HepG2 (cell line): ENCODE results near the gene NEK9. TPM values are rescaled to one million over a fixed set of nuclear protein-coding genes. Genes with fewer than 3 reads are reported as not detected.

ENCODE experiments used
- DNMT1 ChIP-seq: sonication (generic); formaldehyde crosslinking; IDR thresholded peaks from 2 replicates; pipeline ENCODE4 v1.5.1; 2020; ENCODE audit warnings: mild to moderate bottlenecking, missing genetic modification reagents
- ELF1 ChIP-seq: sonication (generic); formaldehyde crosslinking; IDR thresholded peaks from 2 replicates; pipeline ENCODE4 v1.4.0; 2020; ENCODE audit warnings: missing genetic modification reagents
- FOXJ3 ChIP-seq: sonication (generic); formaldehyde crosslinking; IDR thresholded peaks from 2 replicates; pipeline ENCODE4 v1.4.0; 2020; ENCODE audit warnings: missing genetic modification reagents, mild to moderate bottlenecking, borderline replicate concordance
- FOXP4 ChIP-seq: sonication (generic); formaldehyde crosslinking; IDR thresholded peaks from 2 replicates; pipeline ENCODE4 v1.4.0; 2020; ENCODE audit warnings: missing genetic modification reagents
- HHEX ChIP-seq: IDR thresholded peaks from 2 replicates; pipeline ENCODE4 v1.6.1; 2016; ENCODE audit warnings: control low read depth
- HOXD1 ChIP-seq: sonication (generic); formaldehyde crosslinking; IDR thresholded peaks from 2 replicates; pipeline ENCODE4 v1.5.0; 2020; ENCODE audit warnings: missing genetic modification reagents
- NRL ChIP-seq: sonication (generic); formaldehyde crosslinking; IDR thresholded peaks from 2 replicates; pipeline ENCODE4 v1.5.0; 2020; ENCODE audit warnings: missing genetic modification reagents, mild to moderate bottlenecking, moderate library complexity, borderline replicate concordance
- SETDB1 ChIP-seq: sonication (generic); formaldehyde crosslinking; IDR thresholded peaks from 2 replicates; pipeline ENCODE4 v1.5.1; 2020; ENCODE audit warnings: missing genetic modification reagents, mild to moderate bottlenecking, borderline replicate concordance
- SMAD3 ChIP-seq: sonication (generic); formaldehyde crosslinking; IDR thresholded peaks from 2 replicates; pipeline ENCODE4 v1.4.0; 2020; ENCODE audit warnings: missing genetic modification reagents
- SOX5 ChIP-seq: IDR thresholded peaks from 2 replicates; pipeline ENCODE4 v1.6.1; 2016; ENCODE audit warnings: borderline replicate concordance
- SRSF4 ChIP-seq: fragments of 200-400 bp; formaldehyde crosslinking; IDR thresholded peaks from one replicate; pipeline ENCODE4 v1.6.1; 2018; ENCODE audit warnings: mild to moderate bottlenecking, low read depth, low read length, moderate library complexity; ENCODE audit not compliant: poor library complexity, severe bottlenecking
- TCF12 ChIP-seq, 2 experiments: fragments of 450-650 bp in 1 of 2; sonication (generic) in 1 of 2; formaldehyde crosslinking in 1 of 2; IDR thresholded peaks; 2 replicates each; pipeline versions ENCODE4 v1.6.1 to v1.8.0; 2017 to 2022; ENCODE audit warnings: antibody characterized with exemption in 1 of 2, mild to moderate bottlenecking in 1 of 2, missing genetic modification reagents in 1 of 2, moderate library complexity in 1 of 2
- ZNF207 ChIP-seq: fragments of 450-650 bp; IDR thresholded peaks from 2 replicates; pipeline ENCODE4 v1.6.1; 2016; ENCODE audit warnings: antibody characterized with exemption, borderline replicate concordance
- ZNF260 ChIP-seq: sonication (generic); formaldehyde crosslinking; IDR thresholded peaks from 2 replicates; pipeline ENCODE4 v1.4.0; 2020; ENCODE audit warnings: missing genetic modification reagents, low read depth, mild to moderate bottlenecking, borderline replicate concordance
- ZNF333 ChIP-seq: sonication (generic); formaldehyde crosslinking; IDR thresholded peaks from 2 replicates; pipeline ENCODE4 v1.4.0; 2020; ENCODE audit warnings: mild to moderate bottlenecking, missing genetic modification reagents, borderline replicate concordance
- ZNF350 ChIP-seq: sonication (generic); formaldehyde crosslinking; IDR thresholded peaks from 2 replicates; pipeline ENCODE4 v1.4.0; 2020; ENCODE audit warnings: mild to moderate bottlenecking, low read depth, missing genetic modification reagents, borderline replicate concordance
- ZNF530 ChIP-seq: sonication (generic); formaldehyde crosslinking; IDR thresholded peaks from 2 replicates; pipeline ENCODE4 v1.5.0; 2020; ENCODE audit warnings: low read depth, mild to moderate bottlenecking, missing genetic modification reagents
- ZNF687 ChIP-seq: sonication (generic); formaldehyde crosslinking; IDR thresholded peaks from 2 replicates; pipeline ENCODE4 v1.5.1; 2020; ENCODE audit warnings: mild to moderate bottlenecking, missing genetic modification reagents, moderate library complexity
- polyA plus RNA-seq, 8 experiments: library from polyadenylated mRNA; depleted of rRNA in 3 of 8; stranded (reverse) in 7 of 8; unstranded in 1 of 8; fragments of >200 nt; fragmentation: Illumina TruSeq in 4 of 8; extraction: Trizol in 4 of 8; gene quantifications; 2 replicates each; pipeline versions ENCODE4 v1.2.1 to v1.2.3, GENCODE V29; 2011 to 2016; ENCODE audit warnings: low read depth in 4 of 8, missing spikeins in 1 of 8, mixed read lengths in 1 of 8; ENCODE audit not compliant: insufficient read depth in 1 of 8
- total RNA-seq, 5 experiments: library from RNA; depleted of rRNA; stranded (reverse); fragments of >200 nt; fragmentation: Illumina TruSeq; extraction: Trizol; gene quantifications; 2 replicates each; pipeline ENCODE4 v1.2.3, GENCODE V29; 2016; ENCODE audit warnings: low read depth in 1 of 5
- TF ChIP-seq, protein P1 (sequence below): sonication (generic); formaldehyde crosslinking; IDR thresholded peaks from 2 replicates; pipeline ENCODE4 v1.4.0; 2020; ENCODE audit warnings: missing genetic modification reagents
- TF ChIP-seq, protein P2 (sequence below): sonication (generic); formaldehyde crosslinking; IDR thresholded peaks from 2 replicates; pipeline ENCODE4 v1.5.0; 2020; ENCODE audit warnings: missing genetic modification reagents

Gene NEK9
- total and polyA plus RNA-seq, 2 of the 13 experiments (the other 11 are each of a cell fraction or from before 2014, with no cell fraction given): 16.5 to 27.3 TPM

DNA sequence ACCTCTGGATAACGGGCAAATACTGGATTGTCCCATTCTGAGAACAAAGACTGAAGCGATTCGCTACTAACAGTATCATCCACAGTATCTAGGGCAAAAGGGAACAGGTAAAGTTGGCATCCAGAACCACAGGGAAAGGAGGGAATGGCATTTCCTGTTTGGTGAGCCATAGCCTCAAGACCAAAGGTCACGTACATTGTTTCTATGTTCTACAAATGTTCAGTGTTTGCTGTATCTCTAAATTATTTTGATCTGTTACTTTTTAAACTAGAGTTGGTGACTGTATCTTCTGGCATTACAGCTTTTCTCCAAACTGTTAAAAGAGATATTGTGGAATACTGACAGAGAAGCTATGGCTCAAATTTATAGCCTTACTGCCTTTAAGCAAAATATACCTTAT, 85.2 kb downstream of the NEK9 start (continued):
- TF ChIP-seq ZNF687 (CRISPR knock-in tag) (no peak), FOXJ3 (CRISPR knock-in tag) (no peak), HHEX (no peak), SMAD3 (CRISPR knock-in tag) (no peak), ZNF207 (no peak), ELF1 (CRISPR knock-in tag) (peak; percentile 64), HOXD1 (CRISPR knock-in tag) (no peak), NRL (CRISPR knock-in tag) (no peak), DNMT1 (CRISPR knock-in tag) (no peak), ZNF530 (no peak), ZNF333 (CRISPR knock-in tag) (no peak), FOXP4 (CRISPR knock-in tag) (no peak), ZNF260 (CRISPR knock-in tag) (no peak), ZNF350 (no peak), SOX5 (CRISPR knock-in tag) (peak; percentile 72; the same call in 1 of the 2 replicates), SETDB1 (CRISPR knock-in tag) (no peak), TCF12 (IDR thresholded peaks at IDR 0.05) (no peak), TCF12 (CRISPR knock-in tag; IDR thresholded peaks at IDR 0.05) (no peak), SRSF4 (no peak)
- TF ChIP-seq, protein P1, sequence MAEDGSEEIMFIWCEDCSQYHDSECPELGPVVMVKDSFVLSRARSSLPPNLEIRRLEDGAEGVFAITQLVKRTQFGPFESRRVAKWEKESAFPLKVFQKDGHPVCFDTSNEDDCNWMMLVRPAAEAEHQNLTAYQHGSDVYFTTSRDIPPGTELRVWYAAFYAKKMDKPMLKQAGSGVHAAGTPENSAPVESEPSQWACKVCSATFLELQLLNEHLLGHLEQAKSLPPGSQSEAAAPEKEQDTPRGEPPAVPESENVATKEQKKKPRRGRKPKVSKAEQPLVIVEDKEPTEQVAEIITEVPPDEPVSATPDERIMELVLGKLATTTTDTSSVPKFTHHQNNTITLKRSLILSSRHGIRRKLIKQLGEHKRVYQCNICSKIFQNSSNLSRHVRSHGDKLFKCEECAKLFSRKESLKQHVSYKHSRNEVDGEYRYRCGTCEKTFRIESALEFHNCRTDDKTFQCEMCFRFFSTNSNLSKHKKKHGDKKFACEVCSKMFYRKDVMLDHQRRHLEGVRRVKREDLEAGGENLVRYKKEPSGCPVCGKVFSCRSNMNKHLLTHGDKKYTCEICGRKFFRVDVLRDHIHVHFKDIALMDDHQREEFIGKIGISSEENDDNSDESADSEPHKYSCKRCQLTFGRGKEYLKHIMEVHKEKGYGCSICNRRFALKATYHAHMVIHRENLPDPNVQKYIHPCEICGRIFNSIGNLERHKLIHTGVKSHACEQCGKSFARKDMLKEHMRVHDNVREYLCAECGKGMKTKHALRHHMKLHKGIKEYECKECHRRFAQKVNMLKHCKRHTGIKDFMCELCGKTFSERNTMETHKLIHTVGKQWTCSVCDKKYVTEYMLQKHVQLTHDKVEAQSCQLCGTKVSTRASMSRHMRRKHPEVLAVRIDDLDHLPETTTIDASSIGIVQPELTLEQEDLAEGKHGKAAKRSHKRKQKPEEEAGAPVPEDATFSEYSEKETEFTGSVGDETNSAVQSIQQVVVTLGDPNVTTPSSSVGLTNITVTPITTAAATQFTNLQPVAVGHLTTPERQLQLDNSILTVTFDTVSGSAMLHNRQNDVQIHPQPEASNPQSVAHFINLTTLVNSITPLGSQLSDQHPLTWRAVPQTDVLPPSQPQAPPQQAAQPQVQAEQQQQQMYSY (CRISPR knock-in tag): no peak
- TF ChIP-seq, protein P2, sequence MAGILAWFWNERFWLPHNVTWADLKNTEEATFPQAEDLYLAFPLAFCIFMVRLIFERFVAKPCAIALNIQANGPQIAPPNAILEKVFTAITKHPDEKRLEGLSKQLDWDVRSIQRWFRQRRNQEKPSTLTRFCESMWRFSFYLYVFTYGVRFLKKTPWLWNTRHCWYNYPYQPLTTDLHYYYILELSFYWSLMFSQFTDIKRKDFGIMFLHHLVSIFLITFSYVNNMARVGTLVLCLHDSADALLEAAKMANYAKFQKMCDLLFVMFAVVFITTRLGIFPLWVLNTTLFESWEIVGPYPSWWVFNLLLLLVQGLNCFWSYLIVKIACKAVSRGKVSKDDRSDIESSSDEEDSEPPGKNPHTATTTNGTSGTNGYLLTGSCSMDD: no peak
